Activated CD8-positive, alpha-beta T cell treated with anti-CD3 and anti-CD28 coated beads, Interleukin-2, amount 10 ng/mL, durations not matched to agents 7 days and 5 days (primary cell): ENCODE measurements around the gene IQGAP1. TPM values are rescaled to one million over a fixed set of nuclear protein-coding genes. Genes with fewer than 3 reads are reported as not detected.

Source experiments
- ATAC-seq: fragments of 150-1000 bp; cut with Tn5 transposase; one replicate; pipeline ENCODE4 v1.10.0; 2021; ENCODE audit warnings: moderate library complexity
- CTCF ChIA-PET: fragments of 350-600 bp; sonication (Branson Sonifier 250); formaldehyde crosslinking; loops from one replicate; lab custom pipeline; 2021; ENCODE audit warnings: antibody characterized with exemption; lab: Charles Lee
- POLR2A ChIA-PET: fragments of 350-600 bp; sonication (Branson Sonifier 250); formaldehyde crosslinking; loops from one replicate; lab custom pipeline; 2021; ENCODE audit warnings: antibody characterized with exemption; lab: Charles Lee
- DNase-seq: peaks from one replicate; pipeline ENCODE4 v3.0.0-alpha.2; 2020
- H3K27ac Mint-ChIP-seq: one replicate; pipeline ENCODE4 v1.8.0; 2021; ENCODE audit warnings: mild to moderate bottlenecking, mixed read lengths
- H3K27me3 Mint-ChIP-seq: one replicate; pipeline ENCODE4 v1.8.0; 2021; ENCODE audit warnings: low read depth, mixed read lengths
- H3K36me3 Mint-ChIP-seq: one replicate; pipeline ENCODE4 v1.8.0; 2021; ENCODE audit warnings: low read depth, mixed read lengths
- H3K4me1 Mint-ChIP-seq: one replicate; pipeline ENCODE4 v1.8.0; 2021; ENCODE audit warnings: low read depth, mixed read lengths
- H3K4me3 Mint-ChIP-seq: one replicate; pipeline ENCODE4 v1.8.0; 2021; ENCODE audit warnings: mild to moderate bottlenecking, mixed read lengths
- H3K9me3 Mint-ChIP-seq: one replicate; pipeline ENCODE4 v1.8.0; 2022; ENCODE audit warnings: mixed read lengths; ENCODE audit not compliant: insufficient read depth
- total RNA-seq, 2 experiments: library from RNA; stranded (reverse); gene quantifications; one replicate each; pipeline ENCODE4 v1.2.3, GENCODE V29; 2021

IQGAP1 gene
- total RNA-seq, 2 experiments from 2014 or later, result 249 to 257 TPM

DNA sequence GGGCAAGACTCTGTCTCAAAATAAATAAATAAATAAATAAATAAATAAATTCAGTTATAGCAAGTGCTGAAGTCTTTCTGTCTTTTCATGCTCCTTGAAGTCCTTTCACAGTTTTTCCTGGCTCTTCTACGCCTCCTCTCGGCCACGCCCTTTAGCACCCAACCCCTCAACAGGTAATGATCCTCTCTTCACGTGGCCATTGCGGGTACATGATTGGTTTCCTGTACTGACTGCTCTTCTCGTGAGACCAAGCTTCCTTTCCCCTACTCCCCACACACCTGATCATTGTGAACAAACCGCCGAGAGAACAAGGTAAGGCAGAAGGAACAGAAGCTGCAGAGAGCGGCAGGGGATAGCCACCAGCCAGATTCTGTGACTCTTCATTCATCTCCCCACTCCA, 38.2 kb upstream of the IQGAP1 start:
- H3K4me3 Mint-ChIP-seq, result no peak overlapping the region
- DNase-seq (peak; percentile 28), ATAC-seq (no peak)
- no peak overlapping the region for H3K27ac Mint-ChIP-seq
- H3K9me3 Mint-ChIP-seq, result no peaks in the 10 kb centered on the region
- H3K36me3 Mint-ChIP-seq, result no peaks in the 10 kb centered on the region
- H3K27me3 Mint-ChIP-seq, result peaks cover 16% of the 10 kb centered on the region
- CTCF ChIA-PET, result no interaction called here
- POLR2A ChIA-PET, result no interaction called here
- H3K4me1 Mint-ChIP-seq, result peaks cover 30% of the 10 kb centered on the region

GRCh38 chr15:90351479-90352106, 36.4 kb upstream of the IQGAP1 start:
- no peak for DNase-seq
- Mint-ChIP-seq H3K4me1 (peaks cover 30% of the 10 kb centered on the region), H3K27me3 (peaks cover 16% of the 10 kb centered on the region), H3K9me3 (no peaks in the 10 kb centered on the region), H3K27ac (peak overlapping the region; percentile 75), H3K36me3 (no peaks in the 10 kb centered on the region), H3K4me3 (peak overlapping the region; percentile 82)
- POLR2A ChIA-PET, result interaction anchor here (0.6 to 0.7 kb wide), 2 partner anchors 124 to 759 kb away, joined by 3 read pairs; no protein-coding TSS in a partner anchor
- CTCF ChIA-PET, result interaction anchor here (0.9 to 1.8 kb wide), 5 partner anchors 9 to 37 kb away, joined by 3 to 8 read pairs (median 4); no protein-coding TSS in a partner anchor
- peak; percentile 30 for ATAC-seq

GRCh38 chr15:90352107-90352893, 35.7 kb upstream of the IQGAP1 start, which contains the start of gene ZNF774:
Gene ZNF774 (plus strand): TSS chr15:90352284. CDS start chr15:90354661, 2,377 bp downstream.
- ChIA-PET CTCF (interaction anchor here (0.9 to 1.8 kb wide), 5 partner anchors 9 to 37 kb away, joined by 3 to 8 read pairs (median 4); no protein-coding TSS in a partner anchor), POLR2A (interaction anchor here (1.0 kb wide), 1 partner anchor 36 kb away, joined by 3 read pairs; the partner anchor contains the start of gene IQGAP1)
- DNase-seq, result peak; percentile 95
- peaks cover 30% of the 10 kb centered on the region for H3K4me1 Mint-ChIP-seq
- peak within 1 kb of the TSS; percentile 75 for H3K27ac Mint-ChIP-seq
- H3K4me3 Mint-ChIP-seq, result peak within 1 kb of the TSS; percentile 82
- no peaks in the 10 kb centered on the region for H3K9me3 Mint-ChIP-seq
- no peaks in the 10 kb centered on the region for H3K36me3 Mint-ChIP-seq
- ATAC-seq, result peak; percentile 99
- peaks cover 15% of the 10 kb centered on the region for H3K27me3 Mint-ChIP-seq

GRCh38 chr15:90354986-90355385, 33.1 kb upstream of the IQGAP1 start:
- Mint-ChIP-seq H3K27ac (no peak overlapping the region), H3K4me1 (peaks cover 36% of the 10 kb centered on the region), H3K27me3 (peaks cover 3% of the 10 kb centered on the region), H3K9me3 (no peaks in the 10 kb centered on the region), H3K4me3 (no peak overlapping the region), H3K36me3 (peaks cover 2% of the 10 kb centered on the region)
- CTCF ChIA-PET, result interaction anchor here (0.6 to 1.3 kb wide), 2 partner anchors 35 to 64 kb away, joined by 3 to 7 read pairs; no protein-coding TSS in a partner anchor
- no peak for DNase-seq
- POLR2A ChIA-PET, result interaction anchor here (0.6 to 1.1 kb wide), 2 partner anchors 24 to 33 kb away, joined by 3 to 4 read pairs; partner anchors contain the start of gene IQGAP1
- no peak for ATAC-seq

- Mint-ChIP-seq H3K27me3 (no peaks in the 10 kb centered on the region), H3K4me1 (peaks cover 39% of the 10 kb centered on the region), H3K9me3 (no peaks in the 10 kb centered on the region), H3K27ac (no peak overlapping the region), H3K36me3 (peaks cover 5% of the 10 kb centered on the region), H3K4me3 (no peak overlapping the region)
- DNase-seq (no peak), ATAC-seq (no peak)
- ChIA-PET POLR2A (interaction anchor here (1.3 kb wide), 1 partner anchor 33 kb away, joined by 3 read pairs; no protein-coding TSS in a partner anchor), CTCF (interaction anchor here (0.9 to 6.5 kb wide), 3 partner anchors 19 to 598 kb away, joined by 3 to 80 read pairs (median 4); no protein-coding TSS in a partner anchor)
Measured at GRCh38 chr15:90358124-90359033, 29.7 kb upstream of the IQGAP1 start.

- CTCF ChIA-PET, result interaction anchor here (0.9 to 6.5 kb wide), 18 partner anchors 9 to 237 kb away, joined by 3 to 80 read pairs (median 5); partner anchors contain the start of genes IQGAP1 and ZNF774
- H3K27ac Mint-ChIP-seq, result no peak overlapping the region
Measured at GRCh38 chr15:90360746-90361145, 27.3 kb upstream of the IQGAP1 start.

GRCh38 chr15:90362936-90363212, 25.2 kb upstream of the IQGAP1 start:
- no peaks in the 10 kb centered on the region for H3K27me3 Mint-ChIP-seq
- H3K4me3 Mint-ChIP-seq, result no peak overlapping the region

More at GRCh38 chr15:90360746-90361145, 27.3 kb upstream of the IQGAP1 start:
- DNase-seq, result no peak
- POLR2A ChIA-PET, result interaction anchor here (0.7 to 4.7 kb wide), 5 partner anchors 16 to 62 kb away, joined by 4 to 34 read pairs (median 5); partner anchors contain the start of gene IQGAP1
- Mint-ChIP-seq H3K9me3 (no peaks in the 10 kb centered on the region), H3K36me3 (peaks cover 5% of the 10 kb centered on the region), H3K27me3 (no peaks in the 10 kb centered on the region), H3K4me1 (peaks cover 42% of the 10 kb centered on the region), H3K4me3 (no peak overlapping the region)
- ATAC-seq, result no peak

GRCh38 chr15:90364251-90364650, 23.8 kb upstream of the IQGAP1 start:
- peak overlapping the region; percentile 36 for H3K27ac Mint-ChIP-seq
- ATAC-seq (no peak), DNase-seq (no peak)

More at GRCh38 chr15:90362936-90363212, 25.2 kb upstream of the IQGAP1 start:
- ChIA-PET POLR2A (interaction anchor here (0.8 to 4.7 kb wide), 8 partner anchors 12 to 166 kb away, joined by 3 to 34 read pairs (median 3); partner anchors contain the start of gene IQGAP1), CTCF (interaction anchor here (0.6 to 6.5 kb wide), 26 partner anchors 9 to 120 kb away, joined by 3 to 80 read pairs (median 8); partner anchors contain the start of genes IQGAP1 and ZNF774)
- H3K9me3 Mint-ChIP-seq, result no peaks in the 10 kb centered on the region
- H3K27ac Mint-ChIP-seq, result no peak overlapping the region
- no peak for DNase-seq
- no peak for ATAC-seq
- peaks cover 5% of the 10 kb centered on the region for H3K36me3 Mint-ChIP-seq
- H3K4me1 Mint-ChIP-seq, result peaks cover 42% of the 10 kb centered on the region

GRCh38 chr15:90365414-90366055, 22.5 kb upstream of the IQGAP1 start:
- POLR2A ChIA-PET, result no interaction called here
- Mint-ChIP-seq H3K9me3 (no peaks in the 10 kb centered on the region), H3K4me1 (peaks cover 37% of the 10 kb centered on the region), H3K27me3 (no peaks in the 10 kb centered on the region), H3K27ac (no peak overlapping the region), H3K4me3 (no peak overlapping the region), H3K36me3 (no peaks in the 10 kb centered on the region)
- DNase-seq, result no peak
- CTCF ChIA-PET, result interaction anchor here (1.0 kb wide), 1 partner anchor 116 kb away, joined by 3 read pairs; no protein-coding TSS in a partner anchor
- ATAC-seq, result no peak

More at GRCh38 chr15:90364251-90364650, 23.8 kb upstream of the IQGAP1 start:
- H3K36me3 Mint-ChIP-seq, result peaks cover 3% of the 10 kb centered on the region
- H3K4me3 Mint-ChIP-seq, result no peak overlapping the region
- POLR2A ChIA-PET, result interaction anchor here (4.7 kb wide), 1 partner anchor 24 kb away, joined by 34 read pairs; the partner anchor contains the start of gene IQGAP1
- CTCF ChIA-PET, result interaction anchor here (1.8 to 6.5 kb wide), 5 partner anchors 13 to 118 kb away, joined by 5 to 80 read pairs (median 39); partner anchors contain the start of gene IQGAP1
- no peaks in the 10 kb centered on the region for H3K27me3 Mint-ChIP-seq
- H3K4me1 Mint-ChIP-seq, result peaks cover 33% of the 10 kb centered on the region
- no peaks in the 10 kb centered on the region for H3K9me3 Mint-ChIP-seq

DNA sequence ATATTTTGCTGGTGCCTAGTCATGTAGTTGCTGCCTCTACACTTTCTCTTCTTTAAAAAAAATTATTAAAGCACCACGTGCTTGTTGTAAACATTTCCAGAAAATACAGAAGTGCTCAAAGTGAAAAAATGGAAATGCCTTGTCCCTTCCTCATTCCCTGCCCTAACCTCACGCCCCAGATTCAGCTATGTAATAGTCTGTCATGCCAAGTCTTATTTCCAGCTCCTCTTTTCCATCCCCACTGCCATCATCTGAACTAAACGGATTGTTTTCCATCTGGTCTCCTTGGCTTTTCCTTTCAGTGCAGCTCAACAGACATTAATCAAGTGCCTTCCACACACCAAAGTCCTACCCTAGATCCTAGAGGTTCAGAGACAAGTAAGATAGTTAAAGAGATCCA, 20.5 kb upstream of the IQGAP1 start:
- H3K27me3 Mint-ChIP-seq, result no peaks in the 10 kb centered on the region
- no peaks in the 10 kb centered on the region for H3K9me3 Mint-ChIP-seq
- no peak overlapping the region for H3K27ac Mint-ChIP-seq
- POLR2A ChIA-PET, result interaction anchor here (1.1 to 1.4 kb wide), 2 partner anchors 9 to 21 kb away, joined by 5 to 6 read pairs; partner anchors contain the start of gene IQGAP1
- no peak overlapping the region for H3K4me3 Mint-ChIP-seq
- H3K4me1 Mint-ChIP-seq, result peaks cover 19% of the 10 kb centered on the region
- no peaks in the 10 kb centered on the region for H3K36me3 Mint-ChIP-seq
- DNase-seq, result no peak
- ATAC-seq, result no peak
- CTCF ChIA-PET, result interaction anchor here (0.9 to 2.6 kb wide), 4 partner anchors 9 to 115 kb away, joined by 3 to 10 read pairs (median 6); no protein-coding TSS in a partner anchor
